HL-60 (cell line): ENCODE results near the gene IL23R.
A peak's percentile ranks its signal among the peaks of the same experiment; 100 is the strongest.

ENCODE experiments used
- POLR2AphosphoS5 ChIP-seq: IDR thresholded peaks from 2 replicates; pipeline ENCODE4 v1.6.1; 2012; ENCODE audit warnings: low read depth
- TF ChIP-seq, protein P1 (sequence below): IDR thresholded peaks from one replicate; pipeline ENCODE4 v1.5.1; 2011; ENCODE audit warnings: low read length, control low read depth, inconsistent platforms; ENCODE audit not compliant: insufficient read depth

DNA sequence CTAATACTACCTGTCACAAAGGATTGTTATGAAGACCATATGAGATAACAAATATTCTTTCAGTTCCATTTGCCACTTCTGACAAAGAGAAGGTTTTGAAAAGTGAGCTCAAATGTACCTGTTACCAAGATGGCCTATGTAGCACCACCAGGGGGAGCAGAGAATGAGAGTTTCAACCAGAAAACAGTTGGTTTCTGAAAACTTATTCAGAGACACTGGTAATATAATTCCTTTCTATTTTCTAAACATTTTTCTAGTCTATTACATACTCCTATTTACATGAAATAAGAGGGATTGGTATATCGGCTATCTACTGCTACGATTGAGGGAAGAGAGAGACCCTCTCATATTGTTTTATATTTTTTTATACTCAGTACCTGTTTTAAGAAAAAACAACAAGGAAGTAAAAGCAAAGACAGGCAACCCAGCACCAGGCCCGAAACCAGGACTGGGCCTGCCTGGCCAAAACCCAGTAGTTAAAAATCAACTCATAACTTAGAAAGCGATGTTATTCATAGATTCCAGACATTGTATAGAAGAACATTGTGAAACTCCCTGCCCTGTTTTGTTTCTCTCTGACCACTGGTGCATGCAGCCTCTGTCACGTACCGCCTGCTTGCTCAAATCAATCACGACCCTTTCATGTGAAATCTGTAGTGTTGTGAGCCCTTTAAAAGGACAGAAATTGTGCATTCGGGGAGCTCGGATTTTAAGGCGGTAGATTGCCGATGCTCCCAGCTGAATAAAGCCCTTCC, 48.3 kb downstream of the IL23R start:
- no peak for TF ChIP-seq POLR2AphosphoS5
- TF ChIP-seq, protein P1, sequence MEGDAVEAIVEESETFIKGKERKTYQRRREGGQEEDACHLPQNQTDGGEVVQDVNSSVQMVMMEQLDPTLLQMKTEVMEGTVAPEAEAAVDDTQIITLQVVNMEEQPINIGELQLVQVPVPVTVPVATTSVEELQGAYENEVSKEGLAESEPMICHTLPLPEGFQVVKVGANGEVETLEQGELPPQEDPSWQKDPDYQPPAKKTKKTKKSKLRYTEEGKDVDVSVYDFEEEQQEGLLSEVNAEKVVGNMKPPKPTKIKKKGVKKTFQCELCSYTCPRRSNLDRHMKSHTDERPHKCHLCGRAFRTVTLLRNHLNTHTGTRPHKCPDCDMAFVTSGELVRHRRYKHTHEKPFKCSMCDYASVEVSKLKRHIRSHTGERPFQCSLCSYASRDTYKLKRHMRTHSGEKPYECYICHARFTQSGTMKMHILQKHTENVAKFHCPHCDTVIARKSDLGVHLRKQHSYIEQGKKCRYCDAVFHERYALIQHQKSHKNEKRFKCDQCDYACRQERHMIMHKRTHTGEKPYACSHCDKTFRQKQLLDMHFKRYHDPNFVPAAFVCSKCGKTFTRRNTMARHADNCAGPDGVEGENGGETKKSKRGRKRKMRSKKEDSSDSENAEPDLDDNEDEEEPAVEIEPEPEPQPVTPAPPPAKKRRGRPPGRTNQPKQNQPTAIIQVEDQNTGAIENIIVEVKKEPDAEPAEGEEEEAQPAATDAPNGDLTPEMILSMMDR, result peak; percentile 18
